GM13976 (cell line): Measurements from ENCODE around the gene MPRIP.

Experiments used
- DNase-seq: peaks from one replicate; pipeline ENCODE4 v3.0.0; 2012; ENCODE audit warnings: low spot score
- CTCF ChIP-seq: IDR thresholded peaks from 2 replicates; pipeline ENCODE4 v1.5.1; 2012; ENCODE audit warnings: borderline replicate concordance, mild to moderate bottlenecking; ENCODE audit not compliant: insufficient read depth; ENCODE audit errors: extremely low read depth, missing control alignments, control extremely low read depth
- in situ Hi-C: fragments of 300-500 bp; cut with MboI; formaldehyde crosslinking; loops from one replicate; pipeline ENCODE4 v1.12.0; 2022; ENCODE audit warnings: low sequenced_read_pairs, mixed read lengths, inconsistent platforms; ENCODE audit not compliant: unreplicated experiment

Gene MPRIP

GRCh38 chr17:17056156-17056539, 13.9 kb downstream of the MPRIP start:
- in situ Hi-C loops = no loop called here
- DNase-seq = no peak
- TF ChIP-seq CTCF = no peak

- no peak for TF ChIP-seq CTCF
- DNase-seq = no peak
- in situ Hi-C loops = no loop called here
Measured at GRCh38 chr17:17057057-17057551, 14.8 kb downstream of the MPRIP start.

DNA sequence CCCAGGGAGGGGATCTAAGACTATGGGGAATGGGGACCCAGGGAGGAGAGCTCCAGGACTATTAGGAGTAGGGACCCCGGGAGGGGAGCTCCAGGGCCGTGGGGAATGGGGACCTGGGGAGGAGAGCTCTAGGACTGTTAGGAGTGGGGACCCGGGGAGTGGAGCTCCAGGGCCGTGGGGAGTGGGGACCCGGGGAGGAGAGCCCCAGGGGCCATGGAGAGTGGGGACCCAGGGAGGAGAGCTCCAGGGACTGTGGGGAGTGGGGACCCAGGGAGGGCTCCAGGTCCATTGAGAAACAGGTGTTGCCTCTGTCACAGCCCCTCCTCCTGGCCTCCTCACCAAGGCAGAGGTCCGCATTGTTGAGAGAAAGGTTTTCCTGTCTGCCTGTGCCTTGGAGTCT, 16.0 kb downstream of the MPRIP start:
- no peak for DNase-seq
- in situ Hi-C loops = no loop called here
- TF ChIP-seq CTCF = no peak

DNA sequence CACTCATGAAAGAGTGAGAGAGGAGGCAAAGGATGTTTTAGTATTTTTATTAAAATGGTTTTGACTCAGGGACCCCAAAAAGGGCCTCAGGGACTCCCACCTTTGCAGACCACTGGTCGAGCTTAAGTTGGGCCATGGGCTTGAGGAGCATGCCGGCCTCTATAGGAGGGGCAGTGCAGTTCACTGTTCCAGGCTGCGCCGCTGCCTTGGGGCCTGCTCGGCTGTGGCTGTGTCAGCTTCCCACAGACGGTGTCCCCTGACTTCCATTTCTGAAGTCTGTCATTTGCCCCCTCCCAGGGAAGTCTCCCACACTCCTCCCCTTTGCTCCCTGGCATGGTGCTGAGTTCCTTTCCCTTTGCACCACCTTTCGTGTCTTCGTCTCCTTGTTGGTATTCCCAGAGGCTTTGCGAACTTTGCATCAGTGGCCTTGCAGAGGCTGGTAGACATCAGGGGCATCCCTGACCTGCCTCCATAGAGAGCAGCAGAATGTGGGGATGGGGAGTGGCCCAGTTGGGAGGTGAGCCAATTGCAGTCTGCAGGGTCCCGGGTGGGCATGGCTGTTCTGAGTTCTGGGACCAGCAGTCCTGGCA, 17.1 kb downstream of the MPRIP start:
- no peak for TF ChIP-seq CTCF
- in situ Hi-C loops = no loop called here
- no peak for DNase-seq

- TF ChIP-seq CTCF = no peak
- in situ Hi-C loops = no loop called here
- no peak for DNase-seq
Measured at GRCh38 chr17:17060001-17060922, 18.0 kb downstream of the MPRIP start.

GRCh38 chr17:17060930-17061329, 18.7 kb downstream of the MPRIP start:
- no peak for DNase-seq
- in situ Hi-C loops = no loop called here
- no peak for TF ChIP-seq CTCF
